ENCODE data around the gene BRD4.

The BRD4 gene

GRCh38 chr19:15247107-15248014, 85.0 kb downstream of the BRD4 start:
- DNase-seq: no peak

GRCh38 chr19:15246198-15246481, 86.2 kb downstream of the BRD4 start:
- no peak for DNase-seq

- no peak for DNase-seq
These were observed 86.8 kb downstream of the BRD4 start for GRCh38 chr19:15245370-15246197.

- DNase-seq: no peak
These were observed 87.5 kb downstream of the BRD4 start for GRCh38 chr19:15244808-15245207.

- DNase-seq: no peak
These were observed 88.1 kb downstream of the BRD4 start for GRCh38 chr19:15244106-15244803.

GRCh38 chr19:15243236-15243957, 88.9 kb downstream of the BRD4 start:
- DNase-seq: no peak

- DNase-seq: no peak
These were observed 91.0 kb downstream of the BRD4 start for GRCh38 chr19:15241259-15241910.

GRCh38 chr19:15240515-15240914, 91.8 kb downstream of the BRD4 start:
- no peak for DNase-seq

- DNase-seq: no peak
These were observed 92.9 kb downstream of the BRD4 start for GRCh38 chr19:15239337-15239949.

GRCh38 chr19:15238639-15239155, 93.6 kb downstream of the BRD4 start:
- no peak for DNase-seq

GRCh38 chr19:15237759-15238638, 94.3 kb downstream of the BRD4 start:
- no peak for DNase-seq

- no peak for DNase-seq
These were observed 95.5 kb downstream of the BRD4 start for GRCh38 chr19:15236886-15237285.

- no peak for DNase-seq
These were observed 96.6 kb downstream of the BRD4 start for GRCh38 chr19:15235781-15236180.

- DNase-seq: no peak
These were observed 97.8 kb downstream of the BRD4 start for GRCh38 chr19:15234431-15235130.

GRCh38 chr19:15231271-15231670, 101.1 kb downstream of the BRD4 start:
- no peak for DNase-seq

- DNase-seq: no peak
These were observed 105.1 kb downstream of the BRD4 start for GRCh38 chr19:15227261-15227660.

GRCh38 chr19:15225760-15226159, 106.6 kb downstream of the BRD4 start:
- no peak for DNase-seq

- DNase-seq: no peak
These were observed 108.5 kb downstream of the BRD4 start for GRCh38 chr19:15223649-15224361.
